Neural cell (in vitro differentiated cells): Measurements from ENCODE around the gene IL11. TPM values are rescaled to one million over a fixed set of nuclear protein-coding genes. Genes with fewer than 3 reads are reported as not detected.

ENCODE experiments used
- H2AFZ ChIP-seq: fragments of 200-600, 300-800 bp; sonication (generic), shearing (Covaris generic); 2 replicates; pipeline ENCODE4 v1.6.0; 2014; ENCODE audit warnings: low read depth, mild to moderate bottlenecking, antibody characterized with exemption, low read length, moderate library complexity
- H3F3A ChIP-seq: fragments of 200-600 bp; shearing (Covaris generic); 2 replicates; pipeline ENCODE4 v1.6.1; 2016; ENCODE audit warnings: mild to moderate bottlenecking, moderate library complexity, mixed read lengths, antibody characterized with exemption, low read length; ENCODE audit not compliant: insufficient read depth, poor library complexity, severe bottlenecking
- H3K27ac ChIP-seq: fragments of 200-600, 300-800 bp; sonication (generic), shearing (Covaris generic); 2 replicates; pipeline ENCODE4 v1.5.1; 2014; ENCODE audit warnings: mild to moderate bottlenecking, low read length, moderate library complexity
- H3K27me3 ChIP-seq: fragments of 300-800, 200-600 bp; sonication (generic), shearing (Covaris generic); 2 replicates; pipeline ENCODE4 v1.6.0; 2014; ENCODE audit warnings: mild to moderate bottlenecking, low read depth, low read length, moderate library complexity; ENCODE audit not compliant: insufficient read depth
- H3K36me3 ChIP-seq: fragments of 300-800, 200-600 bp; sonication (generic), shearing (Covaris generic); 2 replicates; pipeline ENCODE4 v1.5.1; 2014; ENCODE audit warnings: mild to moderate bottlenecking, antibody characterized with exemption, low read length, moderate library complexity; ENCODE audit not compliant: insufficient read depth
- H3K4me2 ChIP-seq: fragments of 300-800, 200-600 bp; sonication (generic), shearing (Covaris generic); 2 replicates; pipeline ENCODE4 v1.6.0; 2014; ENCODE audit warnings: mild to moderate bottlenecking, low read length
- H3K4me3 ChIP-seq: fragments of 300-800, 200-600 bp; sonication (generic), shearing (Covaris generic); 2 replicates; pipeline ENCODE4 v1.5.1; 2014; ENCODE audit warnings: mild to moderate bottlenecking, low read length, moderate library complexity
- H3K79me2 ChIP-seq: fragments of 200-600 bp; shearing (Covaris generic); replicated peaks from 2 replicates; pipeline ENCODE4 v1.6.0; 2014; ENCODE audit warnings: mild to moderate bottlenecking, low read length, moderate library complexity; ENCODE audit not compliant: insufficient read depth
- H3K9ac ChIP-seq: fragments of 300-800, 200-600 bp; sonication (generic), shearing (Covaris generic); 2 replicates; pipeline ENCODE4 v1.6.1; 2016; ENCODE audit warnings: mild to moderate bottlenecking, low read length, mixed read lengths
- H3K9me2 ChIP-seq: fragments of 200-600 bp; shearing (Covaris generic); 2 replicates; pipeline ENCODE4 v1.6.1; 2016; ENCODE audit warnings: mild to moderate bottlenecking, low read length, mixed read lengths; ENCODE audit not compliant: insufficient read depth
- H3K9me3 ChIP-seq: fragments of 200-600, 300-800 bp; sonication (generic), shearing (Covaris generic); 2 replicates; pipeline ENCODE4 v1.6.1; 2016; ENCODE audit warnings: mild to moderate bottlenecking, mixed run types, low read length, moderate library complexity, mixed read lengths
- H4K20me1 ChIP-seq: fragments of 200-600 bp; shearing (Covaris generic); 2 replicates; pipeline ENCODE4 v1.6.1; 2016; ENCODE audit warnings: mild to moderate bottlenecking, mixed run types; ENCODE audit not compliant: insufficient read depth
- EP300 ChIP-seq: fragments of 450-650 bp; conservative IDR thresholded peaks from 2 replicates; pipeline ENCODE4 v1.6.1; 2014; ENCODE audit warnings: antibody characterized with exemption, mild to moderate bottlenecking, moderate library complexity; ENCODE audit not compliant: poor library complexity, severe bottlenecking
- EZH2 ChIP-seq: fragments of 200-600, 300-800 bp; shearing (Covaris generic), sonication (generic); IDR thresholded peaks from 2 replicates; pipeline ENCODE4 v1.6.1; 2014; ENCODE audit warnings: antibody characterized with exemption, low read length, borderline replicate concordance, mild to moderate bottlenecking; ENCODE audit not compliant: insufficient read depth, poor library complexity, severe bottlenecking
- MXI1 ChIP-seq: fragments of 450-650 bp; conservative IDR thresholded peaks from 2 replicates; pipeline ENCODE4 v1.6.1; 2014; ENCODE audit warnings: antibody characterized with exemption, mild to moderate bottlenecking; ENCODE audit not compliant: poor library complexity, severe bottlenecking
- POLR2AphosphoS5 ChIP-seq: IDR thresholded peaks from 2 replicates; pipeline ENCODE4 v1.6.1; 2012
- RAD21 ChIP-seq: fragments of 450-650 bp; conservative IDR thresholded peaks from 2 replicates; pipeline ENCODE4 v1.6.1; 2014; ENCODE audit warnings: antibody characterized with exemption, mild to moderate bottlenecking, moderate library complexity
- REST ChIP-seq: IDR thresholded peaks from 2 replicates; pipeline ENCODE4 v1.6.1; 2012; ENCODE audit warnings: borderline replicate concordance
- SMC3 ChIP-seq: fragments of 450-650 bp; conservative IDR thresholded peaks from 2 replicates; pipeline ENCODE4 v1.6.1; 2014; ENCODE audit warnings: antibody characterized with exemption, mild to moderate bottlenecking, moderate library complexity; ENCODE audit not compliant: poor library complexity
- TAF1 ChIP-seq: IDR thresholded peaks from 2 replicates; pipeline ENCODE4 v1.6.1; 2012; ENCODE audit warnings: low read depth
- polyA plus RNA-seq: library from polyadenylated mRNA; depleted of rRNA; stranded (reverse); fragments of >200 nt; gene quantifications from 2 replicates; pipeline ENCODE4 v1.2.3, GENCODE V29; 2014
- TF ChIP-seq, protein P1 (sequence below): fragments of 450-650 bp; IDR thresholded peaks from 2 replicates; pipeline ENCODE4 v1.5.1; 2014; ENCODE audit warnings: antibody characterized with exemption, mild to moderate bottlenecking, moderate library complexity; ENCODE audit not compliant: poor library complexity, severe bottlenecking

Gene IL11
- polyA plus RNA-seq, 1 donor from 2014 or later = 0.62 TPM

- Histone ChIP-seq H3K9me3 (no peaks in the 10 kb centered on the region), H3K4me3 (no peak within 1 kb of the TSS), H3K79me2 (no peaks in the 10 kb centered on the region), H2AFZ (no peak within 1 kb of the TSS), H3F3A (no peaks in the 10 kb centered on the region), H3K9ac (no peak within 1 kb of the TSS), H3K27ac (no peak within 1 kb of the TSS), H4K20me1 (no peaks in the 10 kb centered on the region), H3K36me3 (no peaks in the 10 kb centered on the region), H3K4me2 (no peak within 1 kb of the TSS), H3K9me2 (no peaks in the 10 kb centered on the region), H3K27me3 (no peaks in the 10 kb centered on the region)
- no peak for TF ChIP-seq EP300
- no peak for TF ChIP-seq RAD21
- no peak for TF ChIP-seq REST
- TF ChIP-seq, protein P1, sequence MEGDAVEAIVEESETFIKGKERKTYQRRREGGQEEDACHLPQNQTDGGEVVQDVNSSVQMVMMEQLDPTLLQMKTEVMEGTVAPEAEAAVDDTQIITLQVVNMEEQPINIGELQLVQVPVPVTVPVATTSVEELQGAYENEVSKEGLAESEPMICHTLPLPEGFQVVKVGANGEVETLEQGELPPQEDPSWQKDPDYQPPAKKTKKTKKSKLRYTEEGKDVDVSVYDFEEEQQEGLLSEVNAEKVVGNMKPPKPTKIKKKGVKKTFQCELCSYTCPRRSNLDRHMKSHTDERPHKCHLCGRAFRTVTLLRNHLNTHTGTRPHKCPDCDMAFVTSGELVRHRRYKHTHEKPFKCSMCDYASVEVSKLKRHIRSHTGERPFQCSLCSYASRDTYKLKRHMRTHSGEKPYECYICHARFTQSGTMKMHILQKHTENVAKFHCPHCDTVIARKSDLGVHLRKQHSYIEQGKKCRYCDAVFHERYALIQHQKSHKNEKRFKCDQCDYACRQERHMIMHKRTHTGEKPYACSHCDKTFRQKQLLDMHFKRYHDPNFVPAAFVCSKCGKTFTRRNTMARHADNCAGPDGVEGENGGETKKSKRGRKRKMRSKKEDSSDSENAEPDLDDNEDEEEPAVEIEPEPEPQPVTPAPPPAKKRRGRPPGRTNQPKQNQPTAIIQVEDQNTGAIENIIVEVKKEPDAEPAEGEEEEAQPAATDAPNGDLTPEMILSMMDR = no peak
- TF ChIP-seq POLR2AphosphoS5 = no peak
- no peak for TF ChIP-seq MXI1
- TF ChIP-seq EZH2 = no peak
- TF ChIP-seq TAF1 = no peak
- no peak for TF ChIP-seq SMC3
These were observed 6.1 kb upstream of the IL11 start, which contains the start of gene TMEM190 for GRCh38 chr19:55376241-55376933. TSS of gene TMEM190 (plus strand) at chr19:55376826. CDS start at chr19:55376854, 28 bp downstream.

- Histone ChIP-seq H2AFZ (no peak overlapping the region), H3F3A (no peaks in the 10 kb centered on the region), H3K27ac (no peak overlapping the region), H3K9me2 (no peaks in the 10 kb centered on the region), H3K79me2 (no peaks in the 10 kb centered on the region), H3K27me3 (peaks cover 19% of the 10 kb centered on the region), H4K20me1 (no peaks in the 10 kb centered on the region), H3K36me3 (no peaks in the 10 kb centered on the region), H3K9me3 (no peaks in the 10 kb centered on the region), H3K4me2 (no peak overlapping the region), H3K4me3 (no peak overlapping the region), H3K9ac (peak overlapping the region; percentile 14)
- TF ChIP-seq, protein P1 = no peak
- no peak for TF ChIP-seq REST
- no peak for TF ChIP-seq EP300
- TF ChIP-seq POLR2AphosphoS5 = no peak
- TF ChIP-seq RAD21 = no peak
- TF ChIP-seq SMC3 = no peak
- TF ChIP-seq MXI1 = no peak
- no peak for TF ChIP-seq TAF1
- no peak for TF ChIP-seq EZH2
These were observed 3.9 kb upstream of the IL11 start for GRCh38 chr19:55373993-55374757.
